ENCODE measurements around the gene MEF2A.

- TF ChIP-seq POLR2A (IDR thresholded peaks at IDR 0.05): no peak
- TF ChIP-seq CTCF (IDR thresholded peaks at IDR 0.05): no peak
- TF ChIP-seq POLR2AphosphoS5 (IDR thresholded peaks at IDR 0.05): no peak
Measured at GRCh38 chr15:99726333-99726732, 160.5 kb downstream of the MEF2A start.

Measured in breast epithelium (tissue), 3 donors.